Stomach smooth muscle (tissue), 2 donors: ENCODE measurements around the gene KRTAP13-3.

Experiments used
- H3K27ac ChIP-seq: one replicate; pipeline ENCODE4 v1.7.0; 2013; ENCODE audit warnings: mild to moderate bottlenecking, low read length, inconsistent platforms
- H3K27me3 ChIP-seq, 2 donors: one replicate each; pipeline ENCODE4 v1.7.0; 2013; ENCODE audit warnings: low read length in 2 of 2; ENCODE audit not compliant: insufficient read depth in 2 of 2, control insufficient read depth in 1 of 2
- H3K36me3 ChIP-seq, 2 donors: one replicate each; pipeline ENCODE4 v1.7.0; 2013; ENCODE audit warnings: low read length in 2 of 2; ENCODE audit not compliant: control insufficient read depth in 2 of 2, insufficient read depth in 2 of 2
- H3K4me1 ChIP-seq: one replicate; pipeline ENCODE4 v1.7.0; 2013; ENCODE audit warnings: low read length; ENCODE audit not compliant: control insufficient read depth, insufficient read depth
- H3K4me3 ChIP-seq, 2 donors: one replicate each; pipeline ENCODE4 v1.7.0; 2013; ENCODE audit warnings: low read length in 2 of 2
- H3K9ac ChIP-seq, 2 donors: one replicate each; pipeline ENCODE4 v1.7.0; 2013; ENCODE audit warnings: low read length in 2 of 2, mild to moderate bottlenecking in 1 of 2
- H3K9me3 ChIP-seq, 2 donors: one replicate each; pipeline ENCODE4 v1.7.0; 2013; ENCODE audit warnings: low read length in 2 of 2; ENCODE audit not compliant: control insufficient read depth in 2 of 2
- donor health status: healthy.
- donor health status: Pancreatic carcinoma.

KRTAP13-3 gene, protein sequence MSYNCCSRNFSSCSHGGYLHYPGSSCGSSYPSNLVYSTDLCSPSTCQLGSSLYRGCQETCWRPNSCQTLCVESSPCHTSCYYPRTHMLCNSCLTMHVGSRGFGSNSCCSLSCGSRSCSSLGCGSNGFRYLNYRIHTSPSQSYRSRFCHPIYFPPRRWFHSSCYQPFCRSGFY

DNA sequence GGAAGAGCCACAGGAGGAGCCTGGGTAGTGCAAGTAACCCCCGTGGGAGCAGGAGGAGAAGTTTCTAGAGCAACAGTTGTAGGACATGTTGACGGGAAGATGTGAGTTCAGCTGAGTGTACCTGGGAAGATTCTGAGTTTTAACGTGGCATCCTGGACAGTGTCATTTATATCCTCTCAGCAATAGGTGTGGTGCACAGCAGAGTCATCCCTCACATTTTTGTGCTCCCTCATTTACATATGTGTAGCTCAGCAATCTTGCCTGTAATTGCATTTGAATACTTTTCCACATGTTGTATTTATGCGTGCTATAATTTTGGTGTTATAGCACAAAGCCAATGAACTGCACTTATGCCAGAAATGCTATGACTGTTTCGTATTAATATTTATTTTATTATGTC is at the start of gene KRTAP13-3:
TSS of gene KRTAP13-3 (minus strand) at position 101 of the 400 bp plus-strand sequence. CDS start at position 87, 14 bp downstream.
- Histone ChIP-seq H3K9me3 (no peaks in the 10 kb centered on the region), H3K4me1 (no peaks in the 10 kb centered on the region), H3K4me3 (no peak within 1 kb of the TSS), H3K36me3 (no peaks in the 10 kb centered on the region), H3K27ac (no peak within 1 kb of the TSS), H3K9ac (no peak within 1 kb of the TSS), H3K27me3 (no peaks in the 10 kb centered on the region)

DNA sequence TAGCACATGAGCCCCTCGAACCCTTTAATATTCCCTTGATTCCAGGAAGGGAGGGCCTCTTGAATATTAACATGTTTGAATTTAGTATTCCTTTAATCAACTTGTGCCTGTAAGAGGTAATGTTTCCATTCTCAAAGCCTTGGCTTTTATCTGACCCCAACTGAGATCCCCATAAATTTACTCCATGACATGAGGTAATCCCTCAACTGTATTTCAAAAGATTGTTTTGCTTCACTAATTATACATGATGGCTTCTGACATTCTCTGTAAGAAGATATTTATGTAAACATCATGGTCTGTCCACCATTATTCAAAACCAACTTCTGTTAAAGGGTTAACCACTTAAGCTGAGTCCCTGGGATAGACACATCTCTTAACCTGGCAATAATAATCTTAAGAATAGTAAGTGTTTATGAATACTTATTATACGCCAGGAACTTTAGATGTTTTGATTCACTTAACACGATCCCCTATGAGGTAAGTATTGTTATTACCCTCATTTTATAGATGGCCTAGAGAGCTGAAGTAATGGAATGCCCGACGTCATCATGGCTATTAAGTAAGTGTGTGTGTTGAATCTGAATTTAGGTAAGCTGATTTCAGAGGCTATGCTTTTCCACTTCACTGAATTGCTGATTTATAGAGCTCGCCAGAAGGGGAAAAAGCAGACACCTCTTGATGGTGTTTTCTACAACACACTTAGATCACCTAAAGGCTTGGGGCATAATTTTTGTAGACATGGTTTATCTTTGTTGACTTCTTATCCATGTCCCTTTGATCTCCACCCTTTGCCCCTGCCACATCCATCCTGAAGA is 43.4 kb upstream of the KRTAP13-3 start:
- no peak overlapping the region for H3K4me3 ChIP-seq
- H3K27me3 ChIP-seq, result no peaks in the 10 kb centered on the region
- no peak overlapping the region for H3K9ac ChIP-seq
- no peaks in the 10 kb centered on the region for H3K36me3 ChIP-seq
- H3K9me3 ChIP-seq, result no peaks in the 10 kb centered on the region
- H3K27ac ChIP-seq, result no peak overlapping the region
- no peaks in the 10 kb centered on the region for H3K4me1 ChIP-seq

DNA sequence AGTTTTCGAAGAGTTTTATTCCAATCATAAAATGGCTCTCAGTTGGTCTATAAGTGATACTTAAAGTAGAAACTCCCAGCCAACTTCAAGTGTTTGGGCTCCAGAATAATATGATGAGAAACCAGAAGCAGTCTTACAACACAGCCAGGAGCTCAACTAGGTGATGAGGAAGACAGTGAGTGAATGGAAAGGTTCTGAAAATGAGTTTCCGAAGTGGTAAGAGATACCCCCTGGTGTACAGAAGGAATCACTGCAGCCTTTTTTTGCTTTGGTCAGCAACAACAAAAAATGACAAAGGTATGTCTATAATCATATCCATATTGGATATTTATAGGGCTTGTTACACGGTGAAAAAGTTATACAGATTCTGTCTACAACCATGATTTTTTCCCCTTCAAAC is 38.0 kb upstream of the KRTAP13-3 start:
- Histone ChIP-seq H3K4me3 (no peak overlapping the region), H3K27me3 (no peaks in the 10 kb centered on the region), H3K27ac (no peak overlapping the region), H3K9ac (no peak overlapping the region), H3K36me3 (no peaks in the 10 kb centered on the region), H3K9me3 (no peaks in the 10 kb centered on the region), H3K4me1 (no peaks in the 10 kb centered on the region)

DNA sequence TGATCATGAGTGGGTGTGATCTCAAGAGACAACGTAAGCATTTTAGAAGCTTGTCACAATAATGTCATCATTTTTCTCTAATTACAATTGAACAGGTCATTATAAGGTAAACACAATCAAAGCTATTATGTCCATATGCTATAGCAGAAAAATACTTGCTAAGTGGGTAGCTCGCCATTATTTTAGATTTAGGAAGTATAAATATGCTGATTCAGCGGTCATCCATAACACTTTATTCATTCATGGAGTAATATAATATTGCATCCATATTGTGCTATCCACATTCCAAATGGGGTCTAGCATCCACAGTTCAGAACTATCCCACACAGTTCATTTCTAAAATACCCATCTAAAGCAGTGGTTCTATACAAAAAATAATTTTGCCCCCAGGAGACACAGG is 22.8 kb upstream of the KRTAP13-3 start:
- Histone ChIP-seq H3K27me3 (no peaks in the 10 kb centered on the region), H3K9me3 (no peaks in the 10 kb centered on the region), H3K9ac (no peak overlapping the region), H3K36me3 (no peaks in the 10 kb centered on the region), H3K4me1 (no peaks in the 10 kb centered on the region), H3K27ac (no peak overlapping the region), H3K4me3 (no peak overlapping the region)

DNA sequence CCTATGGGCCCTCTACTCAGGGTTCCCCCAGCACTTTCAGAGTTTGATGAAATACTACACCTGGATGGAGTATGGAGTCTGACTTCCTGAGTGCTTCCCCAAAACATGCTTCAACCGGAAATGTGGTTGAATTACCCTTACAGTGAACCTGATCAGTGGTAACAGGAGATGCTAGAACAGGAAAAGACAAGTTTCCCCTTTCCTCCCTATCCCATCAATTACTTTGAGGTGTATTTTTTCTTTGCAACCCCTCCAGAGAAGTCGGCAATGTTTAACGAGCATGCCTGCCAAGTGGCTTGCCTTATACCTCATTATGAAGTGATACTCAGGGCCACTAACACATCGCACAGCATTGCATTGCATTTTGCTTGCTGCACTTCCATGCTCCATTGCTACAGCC is 21.3 kb upstream of the KRTAP13-3 start:
- no peaks in the 10 kb centered on the region for H3K9me3 ChIP-seq
- H3K27me3 ChIP-seq, result no peaks in the 10 kb centered on the region

DNA sequence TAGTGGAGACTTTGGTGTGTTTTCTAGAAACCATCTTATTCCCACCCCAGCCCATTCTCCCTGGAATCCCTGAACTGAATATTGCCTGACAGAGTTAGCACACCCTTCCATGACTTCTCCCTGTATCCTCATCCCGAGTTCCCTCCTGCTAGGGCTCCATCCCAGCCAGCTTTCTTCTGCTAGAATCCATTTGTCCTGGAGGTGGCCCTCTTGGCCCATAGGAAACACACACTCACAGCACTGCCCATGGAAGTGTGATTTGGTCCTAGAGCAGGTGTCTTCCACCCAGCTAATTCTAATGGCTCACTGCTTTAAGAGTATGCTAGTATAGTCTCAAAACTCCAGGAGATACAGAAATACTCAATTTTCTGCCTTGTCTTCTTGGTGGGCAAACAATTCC is 18.5 kb upstream of the KRTAP13-3 start:
- no peak overlapping the region for H3K4me3 ChIP-seq
- H3K27me3 ChIP-seq, result no peaks in the 10 kb centered on the region
- H3K27ac ChIP-seq, result no peak overlapping the region
- no peaks in the 10 kb centered on the region for H3K9me3 ChIP-seq
- no peaks in the 10 kb centered on the region for H3K36me3 ChIP-seq
- H3K4me1 ChIP-seq, result no peaks in the 10 kb centered on the region
- no peak overlapping the region for H3K9ac ChIP-seq

More for the DNA sequence above, 21.3 kb upstream of the KRTAP13-3 start:
- no peak overlapping the region for H3K9ac ChIP-seq
- H3K4me1 ChIP-seq, result no peaks in the 10 kb centered on the region
- H3K36me3 ChIP-seq, result no peaks in the 10 kb centered on the region
- no peak overlapping the region for H3K27ac ChIP-seq
- no peak overlapping the region for H3K4me3 ChIP-seq

DNA sequence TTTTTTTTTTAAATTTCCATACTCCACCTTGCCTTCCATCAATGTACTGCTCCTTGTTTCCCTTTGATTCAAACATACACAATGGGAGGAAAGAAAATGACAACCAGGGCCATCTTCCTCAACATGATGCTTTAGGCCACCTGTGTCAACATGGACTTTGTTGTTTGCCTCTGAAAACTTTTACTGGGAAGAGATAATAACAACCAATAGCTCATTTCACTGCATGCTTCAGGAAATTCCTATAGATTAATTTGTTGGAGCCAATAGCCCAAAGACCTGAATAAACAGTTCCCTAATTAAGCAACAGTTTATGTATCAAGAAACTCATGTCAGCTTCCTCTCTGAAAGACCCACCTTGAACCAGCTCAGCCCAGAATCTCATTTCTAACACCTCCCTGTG is 17.5 kb upstream of the KRTAP13-3 start:
- no peaks in the 10 kb centered on the region for H3K36me3 ChIP-seq
- no peaks in the 10 kb centered on the region for H3K27me3 ChIP-seq
- no peak overlapping the region for H3K27ac ChIP-seq
- no peaks in the 10 kb centered on the region for H3K4me1 ChIP-seq
- no peaks in the 10 kb centered on the region for H3K9me3 ChIP-seq
- H3K4me3 ChIP-seq, result no peak overlapping the region
- no peak overlapping the region for H3K9ac ChIP-seq

DNA sequence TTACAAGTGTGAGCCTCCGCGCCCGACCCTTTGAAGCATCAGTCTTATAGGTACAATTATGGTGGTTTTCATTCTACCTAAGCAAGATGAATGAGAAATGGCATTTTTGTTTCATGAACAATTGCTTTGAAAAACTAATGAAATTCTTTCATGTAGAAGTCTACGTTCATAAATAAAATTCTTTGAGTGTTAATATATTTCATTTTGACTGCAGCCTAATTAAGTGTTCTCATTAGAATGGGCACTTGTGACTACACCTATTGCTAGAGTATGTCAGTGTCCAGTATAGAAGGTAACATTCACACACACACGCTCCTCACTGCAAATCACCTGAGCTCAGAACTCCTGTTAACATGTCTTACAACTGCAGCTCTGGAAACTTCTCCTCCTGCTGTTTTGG is 14.2 kb upstream of the KRTAP13-3 start, which contains the start of gene KRTAP15-1:
TSS of gene KRTAP15-1 (plus strand) at position 301 of the 400 bp plus-strand sequence. CDS start at position 354, 53 bp downstream.
- Histone ChIP-seq H3K27ac (no peak within 1 kb of the TSS), H3K36me3 (no peaks in the 10 kb centered on the region), H3K9me3 (no peaks in the 10 kb centered on the region), H3K4me3 (no peak within 1 kb of the TSS), H3K4me1 (no peaks in the 10 kb centered on the region), H3K9ac (no peak within 1 kb of the TSS), H3K27me3 (no peaks in the 10 kb centered on the region)

DNA sequence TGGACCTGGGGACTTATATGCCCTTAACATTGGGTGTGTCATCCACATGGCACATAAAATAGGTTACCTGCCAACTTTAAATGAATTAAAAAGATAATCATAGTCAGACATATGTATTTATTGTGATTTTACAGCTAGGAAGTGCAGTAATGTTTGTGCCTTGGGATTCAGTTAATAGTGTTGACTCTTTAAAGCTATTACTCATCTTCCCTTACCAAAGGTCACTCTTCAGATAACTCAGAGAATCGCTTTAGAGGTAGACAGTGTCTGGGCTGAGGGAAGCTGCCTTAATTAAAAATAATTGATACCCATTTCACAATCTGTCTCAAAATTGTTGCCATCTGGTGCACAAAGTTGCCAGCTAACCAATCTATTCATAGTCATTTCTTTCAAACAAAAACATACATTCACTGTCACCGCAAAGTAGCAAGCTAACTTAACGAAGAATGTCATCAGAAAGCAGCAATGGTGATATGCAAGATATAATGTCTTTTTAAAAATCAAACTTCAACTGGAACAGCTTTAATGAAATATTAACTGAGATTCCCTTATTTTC is 11.4 kb upstream of the KRTAP13-3 start:
- Histone ChIP-seq H3K4me1 (no peaks in the 10 kb centered on the region), H3K9ac (no peak overlapping the region), H3K36me3 (no peaks in the 10 kb centered on the region), H3K9me3 (no peaks in the 10 kb centered on the region), H3K27me3 (no peaks in the 10 kb centered on the region), H3K27ac (no peak overlapping the region), H3K4me3 (no peak overlapping the region)

DNA sequence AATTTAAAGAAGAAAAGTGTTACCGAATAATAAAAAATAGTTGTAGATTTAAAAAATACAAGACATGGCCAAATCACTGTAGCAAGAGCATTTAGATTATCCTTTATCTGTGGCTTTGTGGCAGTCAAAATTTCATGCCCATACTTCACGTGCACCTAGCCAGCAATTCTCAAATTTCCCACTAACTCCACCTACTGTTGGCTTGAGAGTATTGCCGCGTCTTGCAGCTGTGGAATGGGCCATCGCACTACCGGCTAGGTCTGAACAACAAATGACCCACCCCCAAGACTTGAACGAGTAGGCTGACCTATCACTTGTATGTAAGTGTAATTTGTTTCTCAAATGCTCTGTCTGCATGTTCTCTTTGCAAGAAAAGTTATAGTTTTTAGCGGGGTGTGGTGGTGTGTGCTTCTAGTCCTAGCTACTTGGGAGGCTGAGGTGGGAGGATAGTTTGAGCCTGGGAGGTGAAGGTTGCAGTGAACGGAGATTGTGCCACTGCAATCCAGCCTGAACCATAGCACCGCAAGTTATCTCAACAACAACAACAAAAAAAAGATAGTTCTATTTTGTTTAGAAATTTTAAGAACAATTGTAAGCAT is 8.4 kb upstream of the KRTAP13-3 start:
- H3K9me3 ChIP-seq, result no peaks in the 10 kb centered on the region
- no peak overlapping the region for H3K27ac ChIP-seq
- H3K4me3 ChIP-seq, result no peak overlapping the region
- H3K9ac ChIP-seq, result no peak overlapping the region
- no peaks in the 10 kb centered on the region for H3K36me3 ChIP-seq
- no peaks in the 10 kb centered on the region for H3K4me1 ChIP-seq
- no peaks in the 10 kb centered on the region for H3K27me3 ChIP-seq
